Activated B cell treated with CpG ODN at 0.5 μM for 24 hours (primary cell): Measurements from ENCODE around the gene SLC38A3. TPM values are rescaled to one million over a fixed set of nuclear protein-coding genes. Genes with fewer than 3 reads are reported as not detected.

ENCODE experiments used
- ATAC-seq: fragments of 200-7000 bp; cut with Tn5 transposase; one replicate; pipeline ENCODE4 v1.10.0; 2021; ENCODE audit warnings: low read depth, mild to moderate bottlenecking, moderate library complexity
- CTCF ChIA-PET: fragments of 350-600 bp; sonication (Branson Sonifier 250); formaldehyde crosslinking; loops from one replicate; lab custom pipeline; 2021; ENCODE audit warnings: antibody characterized with exemption; lab: Charles Lee
- POLR2A ChIA-PET: fragments of 350-600 bp; sonication (Branson Sonifier 250); formaldehyde crosslinking; loops from one replicate; lab custom pipeline; 2021; ENCODE audit warnings: antibody characterized with exemption; lab: Charles Lee
- DNase-seq: peaks from one replicate; pipeline ENCODE4 v3.0.0; 2022
- H3K27ac Mint-ChIP-seq: one replicate; pipeline ENCODE4 v1.8.0; 2020; ENCODE audit warnings: mixed read lengths
- H3K27me3 Mint-ChIP-seq: one replicate; pipeline ENCODE4 v1.8.0; 2021; ENCODE audit warnings: mixed read lengths
- H3K36me3 Mint-ChIP-seq: one replicate; pipeline ENCODE4 v1.8.0; 2021; ENCODE audit warnings: low read depth, mixed read lengths
- H3K4me1 Mint-ChIP-seq: one replicate; pipeline ENCODE4 v1.8.0; 2021; ENCODE audit warnings: mixed read lengths
- H3K4me3 Mint-ChIP-seq: one replicate; pipeline ENCODE4 v1.8.0; 2020; ENCODE audit warnings: mild to moderate bottlenecking, mixed read lengths
- H3K9me3 Mint-ChIP-seq: one replicate; pipeline ENCODE4 v1.8.0; 2020; ENCODE audit warnings: mixed read lengths
- CTCF ChIP-seq: fragments of 200-600 bp; IDR thresholded peaks from one replicate; pipeline ENCODE4 v1.8.0; 2022; ENCODE audit warnings: antibody characterized with exemption, mild to moderate bottlenecking
- intact Hi-C: fragments of 100-400 bp; cut with micrococcal nuclease; formaldehyde crosslinking; loops from one replicate; pipeline ENCODE4 v1.15.1; 2024
- total RNA-seq: library from RNA; stranded (reverse); gene quantifications from 2 replicates; pipeline ENCODE4 v1.2.3, GENCODE V29; 2022

Gene SLC38A3
- total RNA-seq, 1 donor from 2014 or later = not detected

- POLR2A ChIA-PET = interaction anchor here (0.6 to 5.6 kb wide), 10 partner anchors 9 to 895 kb away, joined by 3 to 47 read pairs (median 4); partner anchors contain the start of genes HYAL3, IFRD2 and NAA80
- ATAC-seq = peak; percentile 34
- TF ChIP-seq CTCF = no peak
- Mint-ChIP-seq H3K4me1 (peaks cover 69% of the 10 kb centered on the region), H3K27me3 (no peaks in the 10 kb centered on the region), H3K4me3 (peak overlapping the region; percentile 95), H3K9me3 (no peaks in the 10 kb centered on the region), H3K27ac (peak overlapping the region; percentile 91), H3K36me3 (peaks cover 41% of the 10 kb centered on the region)
- intact Hi-C loops = loop anchor here (1.0 to 10.0 kb wide), 5 partner anchors 8 to 897 kb away; partner anchors contain the start of genes INKA1, TUSC2 and USP4
- CTCF ChIA-PET = interaction anchor here (10.5 kb wide), 1 partner anchor 10 kb away, joined by 76 read pairs; no protein-coding TSS in a partner anchor
- peak; percentile 74 for DNase-seq
These were observed 32.9 kb downstream of the SLC38A3 start for GRCh38 chr3:50237754-50238548.

GRCh38 chr3:50238549-50239026, 33.5 kb downstream of the SLC38A3 start:
- Mint-ChIP-seq H3K36me3 (peaks cover 41% of the 10 kb centered on the region), H3K4me3 (peak overlapping the region; percentile 95), H3K4me1 (peaks cover 72% of the 10 kb centered on the region), H3K27ac (peak overlapping the region; percentile 91), H3K27me3 (no peaks in the 10 kb centered on the region), H3K9me3 (no peaks in the 10 kb centered on the region)
- POLR2A ChIA-PET = interaction anchor here (1.0 to 5.6 kb wide), 4 partner anchors 9 to 99 kb away, joined by 4 to 47 read pairs (median 23); partner anchors contain the start of genes HYAL3 and NAA80
- ATAC-seq = no peak
- CTCF ChIA-PET = interaction anchor here (10.5 kb wide), 1 partner anchor 11 kb away, joined by 76 read pairs; no protein-coding TSS in a partner anchor
- no peak for TF ChIP-seq CTCF
- DNase-seq = no peak
- intact Hi-C loops = loop anchor here (1.0 to 10.0 kb wide), 3 partner anchors 8 to 434 kb away; partner anchors contain the start of gene INKA1

- no peak for ATAC-seq
- intact Hi-C loops = loop anchor here (10.0 kb wide), 1 partner anchor 435 kb away; the partner anchor contains the start of gene INKA1
- DNase-seq = no peak
- peak overlapping the region; percentile 38 for H3K4me3 Mint-ChIP-seq
- no peaks in the 10 kb centered on the region for H3K27me3 Mint-ChIP-seq
- no peak for TF ChIP-seq CTCF
- H3K36me3 Mint-ChIP-seq = peaks cover 46% of the 10 kb centered on the region
- no peaks in the 10 kb centered on the region for H3K9me3 Mint-ChIP-seq
- CTCF ChIA-PET = interaction anchor here (1.2 to 10.5 kb wide), 2 partner anchors 12 to 19 kb away, joined by 4 to 76 read pairs; no protein-coding TSS in a partner anchor
- peak overlapping the region; percentile 91 for H3K27ac Mint-ChIP-seq
- POLR2A ChIA-PET = interaction anchor here (5.1 kb wide), 1 partner anchor 11 kb away, joined by 66 read pairs; no protein-coding TSS in a partner anchor
- peaks cover 78% of the 10 kb centered on the region for H3K4me1 Mint-ChIP-seq
These were observed 34.6 kb downstream of the SLC38A3 start for GRCh38 chr3:50239649-50240048.

GRCh38 chr3:50241163-50241562, 36.1 kb downstream of the SLC38A3 start:
- ATAC-seq (no peak), DNase-seq (no peak)
- H3K36me3 Mint-ChIP-seq = peaks cover 46% of the 10 kb centered on the region
- H3K4me3 Mint-ChIP-seq = peak overlapping the region; percentile 78
- H3K27me3 Mint-ChIP-seq = no peaks in the 10 kb centered on the region
- no peak for TF ChIP-seq CTCF
- ChIA-PET POLR2A (interaction anchor here (0.5 to 5.1 kb wide), 4 partner anchors 13 to 1684 kb away, joined by 3 to 66 read pairs (median 5); partner anchors contain the start of genes HYAL3 and NAA80), CTCF (interaction anchor here (10.5 kb wide), 1 partner anchor 13 kb away, joined by 76 read pairs; no protein-coding TSS in a partner anchor)
- peak overlapping the region; percentile 94 for H3K27ac Mint-ChIP-seq
- H3K9me3 Mint-ChIP-seq = no peaks in the 10 kb centered on the region
- intact Hi-C loops = no loop called here
- peaks cover 80% of the 10 kb centered on the region for H3K4me1 Mint-ChIP-seq
